GM21786 (cell line): ENCODE results near the gene ADAMTS14.

ENCODE experiments used
- ATAC-seq: cut with Tn5 transposase; IDR thresholded peaks from one replicate; pipeline ENCODE4 v1.9.1; 2021; ENCODE audit not compliant: unreplicated experiment

The ADAMTS14 gene

GRCh38 chr10:70691611-70692010, 19.3 kb downstream of the ADAMTS14 start:
- ATAC-seq: no peak

GRCh38 chr10:70692043-70692603, 19.8 kb downstream of the ADAMTS14 start:
- no peak for ATAC-seq

GRCh38 chr10:70693619-70694335, 21.5 kb downstream of the ADAMTS14 start:
- ATAC-seq: no peak

- ATAC-seq: no peak
Measured at GRCh38 chr10:70694418-70695141, 22.3 kb downstream of the ADAMTS14 start.

DNA sequence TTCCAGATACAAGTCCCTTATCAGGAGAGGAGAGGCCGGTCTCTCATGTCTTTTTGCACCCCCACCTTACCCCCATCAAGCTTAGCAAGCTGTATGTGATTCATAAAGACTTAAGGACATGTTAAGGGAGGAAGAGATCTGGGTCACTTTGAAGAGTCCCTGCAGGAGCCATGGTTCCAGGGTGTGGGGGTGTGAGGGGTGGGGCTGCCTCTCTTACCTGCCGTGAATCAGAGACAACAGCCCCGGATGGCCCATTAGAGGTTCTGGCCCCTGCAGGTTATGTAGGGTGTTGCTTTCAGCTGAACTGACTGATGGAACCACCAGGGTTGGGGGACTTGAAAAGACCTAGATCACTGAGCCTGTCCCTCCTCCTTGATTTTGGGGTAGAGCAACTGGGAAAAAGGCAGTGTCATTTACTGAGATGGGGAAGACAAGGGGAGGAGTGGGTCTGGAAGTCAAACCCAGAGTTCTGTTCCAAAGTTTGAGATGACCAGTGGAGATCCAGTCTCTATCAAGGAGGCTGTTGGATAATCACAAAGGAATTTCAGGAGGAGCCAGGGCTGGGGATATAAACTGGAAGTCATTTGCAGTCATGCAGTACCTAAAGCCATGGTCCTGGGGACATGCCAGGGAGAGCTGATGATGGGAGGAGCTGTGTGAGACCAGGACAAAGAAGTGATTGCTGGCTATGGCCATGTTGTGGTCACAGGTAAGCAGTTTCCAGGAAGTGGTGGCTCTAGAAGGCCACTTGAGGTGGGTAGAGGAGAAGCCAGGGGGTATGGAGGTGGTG, 23.1 kb downstream of the ADAMTS14 start:
- ATAC-seq: no peak

- ATAC-seq: no peak
Measured at GRCh38 chr10:70698211-70698610, 25.9 kb downstream of the ADAMTS14 start.

DNA sequence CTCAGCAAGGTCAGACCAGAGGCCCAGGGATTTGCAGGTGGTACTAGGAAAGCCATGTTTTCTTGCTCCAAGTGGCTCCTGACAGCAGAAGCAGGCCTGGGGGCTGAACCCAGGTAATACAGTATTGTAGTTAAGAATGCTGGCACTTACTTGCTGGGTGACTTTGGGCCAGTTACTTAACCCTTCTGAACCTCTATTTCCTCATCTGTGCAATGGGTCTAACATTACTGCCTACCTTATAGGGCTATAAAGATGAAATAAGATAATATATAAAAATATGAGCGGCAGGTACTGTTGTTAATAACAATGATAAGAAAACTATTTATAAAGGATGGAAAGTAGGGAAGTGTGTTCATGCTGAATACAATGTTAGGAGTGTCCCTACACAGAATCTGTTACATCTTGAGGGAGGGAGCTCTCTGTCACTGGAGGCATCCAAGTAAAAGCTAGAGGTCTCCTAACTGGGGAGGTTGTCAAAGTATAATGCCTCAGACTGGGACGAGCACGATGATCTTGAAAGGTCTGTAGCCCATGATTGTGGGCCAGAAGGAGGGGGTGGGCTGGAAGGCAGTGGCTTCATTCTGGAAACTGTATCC, 26.9 kb downstream of the ADAMTS14 start:
- ATAC-seq: no peak

- ATAC-seq: no peak
Measured at GRCh38 chr10:70699659-70700174, 27.4 kb downstream of the ADAMTS14 start.

DNA sequence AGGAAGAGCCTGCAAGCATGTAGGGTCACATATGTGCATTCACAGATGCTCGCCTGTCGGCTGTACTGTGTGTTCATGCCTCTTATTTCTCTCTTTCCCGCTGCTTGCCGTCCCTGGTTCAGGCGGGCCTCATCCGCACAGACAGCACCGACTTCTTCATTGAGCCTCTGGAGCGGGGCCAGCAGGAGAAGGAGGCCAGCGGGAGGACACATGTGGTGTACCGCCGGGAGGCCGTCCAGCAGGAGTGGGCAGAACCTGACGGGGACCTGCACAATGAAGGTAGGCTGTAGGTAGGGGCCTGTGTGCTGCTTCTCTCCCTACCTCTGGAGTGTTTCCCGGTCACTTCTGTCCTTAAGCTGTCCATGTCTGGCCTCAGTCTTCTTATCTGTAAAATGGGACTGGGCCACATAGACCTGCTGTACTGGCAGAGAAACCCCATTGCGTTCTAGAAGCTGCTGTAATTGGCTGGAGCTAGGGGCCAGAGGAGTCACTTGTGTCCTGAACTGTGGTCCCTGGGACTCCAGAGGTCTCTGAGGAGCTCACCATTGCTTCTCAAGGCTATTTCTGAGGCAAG, 30.0 kb downstream of the ADAMTS14 start:
- ATAC-seq: no peak

DNA sequence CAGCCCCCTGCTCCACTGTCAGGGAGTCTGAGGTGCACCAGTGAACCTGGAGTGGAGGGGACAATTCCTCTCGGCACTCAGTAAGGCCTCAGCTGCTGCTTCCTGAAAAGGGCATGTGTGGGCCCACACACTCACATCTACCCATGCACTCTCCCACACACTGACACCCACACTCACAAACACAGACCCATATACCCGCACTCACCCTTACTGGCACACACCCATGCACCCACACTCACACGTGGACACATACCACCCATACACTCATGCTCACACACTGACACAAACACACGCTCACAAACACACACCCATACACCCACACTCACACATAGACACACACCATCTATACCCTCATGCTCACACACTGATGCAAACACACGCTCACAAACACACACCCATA, 31.9 kb downstream of the ADAMTS14 start:
- no peak for ATAC-seq

- no peak for ATAC-seq
Measured at GRCh38 chr10:70705121-70705861, 33.0 kb downstream of the ADAMTS14 start.

DNA sequence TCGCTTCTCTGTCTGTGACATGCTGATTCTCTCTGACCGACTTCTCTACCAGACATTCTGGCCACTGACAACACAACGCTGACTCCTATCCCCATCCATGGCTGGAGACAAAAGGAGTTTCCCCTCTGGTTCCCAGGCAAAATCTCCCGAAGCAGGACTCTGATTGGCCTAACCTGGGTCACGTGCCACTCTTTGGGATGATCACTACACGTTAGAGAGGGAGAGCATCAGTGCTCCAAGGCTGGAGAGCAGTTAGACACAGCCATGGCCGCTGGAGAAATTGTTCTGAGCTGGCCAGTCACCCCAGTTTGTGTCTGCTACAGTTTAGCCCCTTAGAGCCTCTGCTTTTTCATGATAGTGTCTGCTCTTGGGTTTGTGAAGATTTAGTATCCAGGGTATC, 38.9 kb downstream of the ADAMTS14 start:
- no peak for ATAC-seq

DNA sequence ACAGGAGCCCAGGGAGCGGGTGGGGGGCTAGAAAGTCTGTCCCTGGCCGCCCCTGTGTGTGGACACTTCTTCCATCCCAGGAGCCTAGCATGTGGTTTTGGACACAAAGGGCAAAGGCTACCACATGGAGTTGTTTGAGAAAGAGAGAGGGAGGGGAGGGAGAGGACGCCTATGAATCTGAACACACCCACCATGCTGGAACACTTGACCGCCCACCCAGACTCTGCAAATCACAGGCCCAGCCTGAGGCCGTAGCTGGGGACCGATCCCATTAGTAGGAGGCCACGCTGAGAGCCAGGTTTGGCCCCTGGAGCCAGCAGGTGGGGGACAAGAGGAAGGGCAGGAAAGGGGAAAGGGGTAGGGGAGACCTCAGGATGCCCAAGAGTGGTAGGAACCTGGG, 39.6 kb downstream of the ADAMTS14 start:
- ATAC-seq: no peak

DNA sequence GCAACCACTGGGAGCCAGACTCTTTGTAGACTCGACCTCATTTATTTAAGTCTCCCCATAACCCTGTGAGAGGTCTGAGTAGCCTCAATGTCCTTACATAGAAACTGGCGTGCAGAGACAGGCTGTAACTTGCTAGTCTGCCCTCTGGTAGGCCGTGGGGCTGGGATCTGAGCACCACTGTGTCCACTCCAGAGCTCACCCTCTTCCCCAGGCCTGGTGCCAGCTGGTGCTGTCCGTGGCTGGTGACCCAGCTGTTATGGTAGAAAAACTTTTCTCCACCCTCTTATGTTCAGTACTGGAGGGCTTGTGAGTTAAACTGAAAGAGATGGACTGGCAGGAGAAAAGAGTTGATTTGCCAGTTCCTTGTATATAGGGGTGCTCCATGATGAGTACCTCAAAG, 41.9 kb downstream of the ADAMTS14 start:
- ATAC-seq: no peak

DNA sequence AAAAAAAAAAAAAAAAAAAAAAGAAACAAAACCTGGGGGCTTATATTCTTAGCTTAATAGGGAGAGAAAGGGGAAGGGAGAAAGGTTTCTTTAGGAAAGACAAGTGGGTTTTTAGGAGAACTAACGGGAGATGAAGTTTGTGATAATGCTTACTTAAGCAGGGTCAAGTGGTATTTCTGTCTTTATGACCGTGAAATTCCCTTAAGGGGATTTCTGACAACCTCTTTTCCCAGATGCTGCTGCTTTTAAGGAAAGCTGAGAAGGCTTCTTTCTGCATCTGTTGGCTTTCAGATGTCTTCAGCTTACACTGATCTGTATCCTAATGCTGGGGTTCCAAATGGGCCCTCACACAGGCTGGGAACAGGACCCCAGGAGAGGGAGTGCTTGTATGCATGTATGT, 42.6 kb downstream of the ADAMTS14 start:
- no peak for ATAC-seq

- no peak for ATAC-seq
Measured at GRCh38 chr10:70715853-70716795, 43.8 kb downstream of the ADAMTS14 start.

DNA sequence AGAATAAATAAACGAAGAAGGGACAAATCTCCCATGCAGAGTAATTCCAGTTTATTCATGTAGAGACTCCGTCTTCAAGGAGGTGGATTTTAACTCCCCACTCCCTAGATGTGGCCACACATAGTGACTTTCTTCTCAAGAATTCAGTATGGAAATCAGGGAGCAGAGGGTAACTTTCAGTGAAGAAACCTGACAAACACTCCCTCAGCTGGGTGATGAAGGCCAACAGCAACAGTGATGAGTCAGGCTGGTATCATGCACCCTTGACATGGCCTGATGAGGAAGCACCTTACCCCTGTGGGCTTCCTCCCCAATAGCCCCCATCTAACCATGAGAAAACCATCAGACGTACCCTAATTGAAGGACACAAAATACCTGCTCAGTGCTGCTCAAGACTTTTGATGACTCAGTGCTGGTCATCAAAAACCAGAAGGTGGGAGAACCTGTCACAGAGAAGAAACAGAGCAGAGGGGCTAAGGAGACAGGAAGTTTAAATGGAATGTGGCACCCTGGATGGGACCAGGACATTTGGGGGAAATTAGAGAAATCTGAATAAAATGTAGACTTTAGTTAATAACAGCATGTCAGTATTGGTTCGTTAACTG, 50.6 kb downstream of the ADAMTS14 start:
- ATAC-seq: no peak

DNA sequence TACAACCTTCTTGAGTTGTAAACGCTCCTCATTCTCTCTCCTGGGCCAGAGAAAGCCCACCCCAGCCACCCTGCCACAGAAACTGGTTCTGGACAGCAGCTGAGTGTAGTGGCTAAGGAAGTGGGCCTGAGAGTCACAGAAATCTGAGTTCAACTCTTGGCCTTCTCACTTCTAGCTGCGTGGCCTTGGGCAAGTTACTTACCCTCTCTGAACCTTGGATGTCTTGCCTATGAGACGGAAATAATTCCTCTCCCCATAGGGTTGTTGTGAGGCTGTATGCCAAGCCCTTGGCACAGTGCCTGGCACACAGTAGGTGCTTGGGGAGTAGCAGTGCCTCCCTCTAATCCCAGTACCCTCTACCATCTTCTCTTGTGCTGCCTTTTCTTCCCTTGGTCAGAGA, 51.5 kb downstream of the ADAMTS14 start:
- no peak for ATAC-seq
